C4-2B (cell line): ENCODE data around the gene UBA52.
A peak's percentile ranks its signal among the peaks of the same experiment; 100 is the strongest.

Source experiments
- ZFX ChIP-seq: fragments of 450-650 bp; IDR thresholded peaks from 2 replicates; pipeline ENCODE4 v1.6.1; 2017
- TF ChIP-seq, protein P1 (sequence below): fragments of 450-650 bp; conservative IDR thresholded peaks from 2 replicates; pipeline ENCODE4 v1.5.1; 2017; ENCODE audit warnings: mild to moderate bottlenecking

DNA sequence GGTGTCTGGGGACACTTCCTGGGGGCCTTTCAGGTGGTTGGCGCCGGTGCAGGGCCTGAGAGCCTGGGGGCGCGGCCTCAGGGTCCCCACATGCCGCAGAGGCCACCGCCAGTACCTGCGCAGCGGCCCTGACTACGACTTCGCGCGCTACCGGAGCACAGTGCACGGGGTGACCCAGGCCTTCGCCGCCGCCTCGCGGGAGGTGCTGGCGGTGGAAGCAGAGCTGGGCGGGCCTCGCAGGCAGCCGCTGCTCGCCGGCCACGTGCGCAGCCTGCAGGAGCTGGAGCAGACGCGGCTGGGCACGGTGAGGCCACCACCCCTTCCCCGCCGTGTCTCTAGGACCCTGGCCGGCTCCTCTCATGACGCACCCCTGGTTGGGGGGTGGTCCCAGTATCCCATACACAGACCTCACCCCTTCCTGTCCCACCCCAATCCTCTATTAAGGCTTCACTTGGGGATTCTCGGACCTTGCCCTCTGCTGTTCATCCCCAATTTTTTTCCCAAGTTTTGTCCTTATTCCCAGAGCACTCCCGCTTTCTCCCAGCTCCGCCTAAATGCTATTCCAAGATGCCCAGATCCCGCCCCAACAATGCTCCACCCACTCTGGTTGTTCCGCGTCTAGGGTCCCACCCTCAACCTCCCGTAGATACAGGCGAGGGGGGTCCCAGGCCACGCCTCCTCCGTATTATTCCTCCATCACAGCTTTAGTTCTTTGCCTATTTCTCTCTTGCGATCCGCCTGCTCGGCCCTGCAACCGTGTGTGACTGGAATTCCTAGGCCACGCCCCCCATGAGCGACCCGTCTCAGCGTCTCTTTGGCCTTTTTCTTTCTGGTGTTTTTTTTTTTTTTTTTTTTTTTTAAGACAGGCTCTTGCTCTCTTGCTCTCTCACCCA, 18.0 kb downstream of the UBA52 start:
- TF ChIP-seq, protein P1, sequence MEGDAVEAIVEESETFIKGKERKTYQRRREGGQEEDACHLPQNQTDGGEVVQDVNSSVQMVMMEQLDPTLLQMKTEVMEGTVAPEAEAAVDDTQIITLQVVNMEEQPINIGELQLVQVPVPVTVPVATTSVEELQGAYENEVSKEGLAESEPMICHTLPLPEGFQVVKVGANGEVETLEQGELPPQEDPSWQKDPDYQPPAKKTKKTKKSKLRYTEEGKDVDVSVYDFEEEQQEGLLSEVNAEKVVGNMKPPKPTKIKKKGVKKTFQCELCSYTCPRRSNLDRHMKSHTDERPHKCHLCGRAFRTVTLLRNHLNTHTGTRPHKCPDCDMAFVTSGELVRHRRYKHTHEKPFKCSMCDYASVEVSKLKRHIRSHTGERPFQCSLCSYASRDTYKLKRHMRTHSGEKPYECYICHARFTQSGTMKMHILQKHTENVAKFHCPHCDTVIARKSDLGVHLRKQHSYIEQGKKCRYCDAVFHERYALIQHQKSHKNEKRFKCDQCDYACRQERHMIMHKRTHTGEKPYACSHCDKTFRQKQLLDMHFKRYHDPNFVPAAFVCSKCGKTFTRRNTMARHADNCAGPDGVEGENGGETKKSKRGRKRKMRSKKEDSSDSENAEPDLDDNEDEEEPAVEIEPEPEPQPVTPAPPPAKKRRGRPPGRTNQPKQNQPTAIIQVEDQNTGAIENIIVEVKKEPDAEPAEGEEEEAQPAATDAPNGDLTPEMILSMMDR, result no peak
- TF ChIP-seq ZFX, result peak; percentile 66; the same call in 1 of the 2 replicates
